VCaP (cell line): ENCODE measurements around the gene EIF6.

ENCODE experiments used
- H3K27ac ChIP-seq: fragments of 450-650 bp; 2 replicates; pipeline ENCODE4 v1.5.1; 2017
- CTCF ChIP-seq: fragments of 450-650 bp; conservative IDR thresholded peaks from 2 replicates; pipeline ENCODE4 v1.5.1; 2017; ENCODE audit warnings: mild to moderate bottlenecking, moderate library complexity

Gene EIF6

GRCh38 chr20:35286899-35287508 lies 2.4 kb upstream of the EIF6 start:
- no peak overlapping the region for H3K27ac ChIP-seq

GRCh38 chr20:35286077-35286898 lies 1.7 kb upstream of the EIF6 start:
- no peak overlapping the region for H3K27ac ChIP-seq
- TF ChIP-seq CTCF: no peak

More at GRCh38 chr20:35286899-35287508, 2.4 kb upstream of the EIF6 start:
- no peak for TF ChIP-seq CTCF

- H3K27ac ChIP-seq: no peak overlapping the region
These were observed 1.2 kb upstream of the EIF6 start for GRCh38 chr20:35285806-35286076.

GRCh38 chr20:35284992-35285805 lies 627 bp upstream of the EIF6 start:
- peak overlapping the region; percentile 87 for H3K27ac ChIP-seq
- TF ChIP-seq CTCF: no peak

More at GRCh38 chr20:35285806-35286076, 1.2 kb upstream of the EIF6 start:
- TF ChIP-seq CTCF: no peak

- peak overlapping the region; percentile 87 for H3K27ac ChIP-seq
- no peak for TF ChIP-seq CTCF
These were observed 918 bp downstream of the EIF6 start for GRCh38 chr20:35283441-35284266.

GRCh38 chr20:35281506-35282101 lies 3.0 kb downstream of the EIF6 start:
- no peak for TF ChIP-seq CTCF
- H3K27ac ChIP-seq: no peak overlapping the region
